GM21786 (cell line): ENCODE measurements around the gene BACE2.

Source experiments
- ATAC-seq: cut with Tn5 transposase; IDR thresholded peaks from one replicate; pipeline ENCODE4 v1.9.1; 2021; ENCODE audit not compliant: unreplicated experiment

Gene BACE2

DNA sequence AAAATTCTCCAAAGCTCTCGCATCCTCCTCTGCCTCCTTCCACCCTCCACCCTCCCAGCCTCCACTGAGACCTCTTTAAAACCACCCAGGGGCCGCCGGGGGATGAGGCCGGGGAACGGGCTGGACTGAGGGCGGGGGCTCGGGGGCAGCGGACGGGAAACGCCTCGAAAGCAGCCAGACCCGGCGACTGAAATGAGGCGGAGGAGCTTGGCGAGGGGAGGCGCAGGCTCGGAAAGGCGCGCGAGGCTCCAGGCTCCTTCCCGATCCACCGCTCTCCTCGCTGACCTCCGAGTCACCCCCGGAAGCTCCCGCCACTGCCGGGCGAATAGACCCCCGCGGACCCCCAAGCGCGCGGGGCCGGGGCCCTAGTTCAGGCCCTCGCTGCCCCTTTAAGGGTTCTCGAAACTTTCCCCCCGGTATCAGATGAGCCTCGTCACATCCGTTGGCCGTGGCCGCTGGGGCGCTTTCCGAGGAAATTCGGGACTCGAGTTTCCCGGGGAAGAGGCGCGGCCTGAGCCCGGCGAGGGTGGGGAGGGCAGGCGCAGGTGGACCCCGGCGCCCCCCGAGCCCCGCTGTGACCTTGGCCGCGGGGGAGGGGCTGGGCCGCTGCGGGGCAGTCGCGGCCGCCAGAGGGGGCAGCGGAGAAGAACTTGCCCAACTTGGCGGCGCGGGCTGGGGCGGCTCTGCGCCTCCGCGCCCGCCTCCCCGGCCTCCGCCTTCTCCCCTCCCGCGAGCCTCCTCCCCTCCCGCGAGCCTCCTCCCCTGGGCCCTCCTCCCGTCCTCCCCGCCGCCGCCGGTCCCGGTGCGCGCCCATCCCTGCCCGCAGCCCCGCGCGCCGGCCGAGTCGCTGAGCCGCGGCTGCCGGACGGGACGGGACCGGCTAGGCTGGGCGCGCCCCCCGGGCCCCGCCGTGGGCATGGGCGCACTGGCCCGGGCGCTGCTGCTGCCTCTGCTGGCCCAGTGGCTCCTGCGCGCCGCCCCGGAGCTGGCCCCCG, at the start of gene BACE2:
TSS of gene BACE2 (plus strand) at position 813 of the 995 bp plus-strand sequence. CDS start at position 917, 104 bp downstream.
- peak; percentile 67 for ATAC-seq

DNA sequence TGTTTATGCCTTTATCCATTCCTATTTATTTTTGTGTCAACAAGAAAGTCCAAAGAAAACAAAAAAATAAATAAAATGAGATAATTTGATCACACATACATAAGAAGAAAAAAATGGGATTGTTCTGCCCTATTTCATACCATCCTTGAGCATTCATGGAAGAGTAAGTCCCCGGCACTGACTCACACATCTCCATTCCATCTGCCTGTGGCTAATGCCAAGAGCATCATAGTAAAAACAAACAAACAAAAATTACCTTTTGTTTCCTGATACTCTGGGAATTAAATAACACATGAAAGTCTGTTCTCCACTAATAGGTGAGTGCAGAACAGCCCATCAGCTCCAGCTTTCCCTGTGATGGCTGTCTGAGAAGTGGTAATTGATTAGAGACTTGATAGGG, 48.1 kb upstream of the BACE2 start:
- ATAC-seq = no peak

DNA sequence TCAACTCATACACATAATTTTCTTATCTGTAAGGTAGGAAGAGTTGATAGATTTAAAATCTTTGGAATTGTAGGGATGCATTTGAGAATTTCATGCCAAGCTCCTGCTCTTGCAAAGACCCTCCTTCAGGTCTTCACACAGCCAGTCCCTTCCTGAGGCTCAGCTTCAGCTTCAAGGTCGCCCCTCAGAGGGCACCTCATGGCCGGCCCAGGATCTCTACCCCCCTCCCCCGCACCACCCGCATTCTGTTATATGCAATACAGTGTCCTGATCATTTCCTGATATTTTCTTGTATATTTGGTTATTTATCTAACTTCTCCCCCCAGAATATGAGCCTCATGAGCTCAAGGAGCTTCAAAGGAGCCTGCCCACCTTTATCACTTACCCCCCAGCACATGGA, 47.0 kb upstream of the BACE2 start:
- no peak for ATAC-seq

DNA sequence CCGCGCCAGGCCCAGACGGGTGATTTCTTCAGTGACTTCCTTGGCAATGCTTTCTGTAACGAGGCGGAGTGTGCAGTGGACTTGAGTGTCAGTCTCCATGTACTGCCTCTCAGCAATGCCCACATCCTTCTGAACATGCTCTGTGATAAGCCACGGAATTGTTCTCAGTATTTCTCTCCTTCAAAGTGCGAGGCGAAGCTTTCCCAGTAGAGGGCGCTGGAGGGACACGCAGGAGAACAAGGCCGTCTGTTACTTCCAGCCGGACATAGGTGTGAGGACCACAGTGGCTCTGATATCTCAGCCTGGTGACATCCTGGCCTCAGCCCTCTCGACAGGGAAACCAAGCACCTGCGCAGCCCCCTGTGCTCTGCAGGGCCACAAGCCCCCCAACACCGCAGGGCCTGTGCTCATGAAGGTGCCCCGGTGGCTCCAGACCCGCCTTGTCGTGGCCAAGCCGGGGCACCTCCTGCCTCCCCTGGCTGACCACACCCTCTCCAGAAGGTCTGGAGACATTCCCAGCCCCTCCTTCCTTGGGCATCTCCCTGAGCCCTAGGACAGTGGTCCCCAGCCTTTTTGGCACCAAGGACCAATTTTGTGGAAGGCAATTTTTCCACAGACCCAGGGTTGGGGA, 46.1 kb upstream of the BACE2 start:
- ATAC-seq = no peak

DNA sequence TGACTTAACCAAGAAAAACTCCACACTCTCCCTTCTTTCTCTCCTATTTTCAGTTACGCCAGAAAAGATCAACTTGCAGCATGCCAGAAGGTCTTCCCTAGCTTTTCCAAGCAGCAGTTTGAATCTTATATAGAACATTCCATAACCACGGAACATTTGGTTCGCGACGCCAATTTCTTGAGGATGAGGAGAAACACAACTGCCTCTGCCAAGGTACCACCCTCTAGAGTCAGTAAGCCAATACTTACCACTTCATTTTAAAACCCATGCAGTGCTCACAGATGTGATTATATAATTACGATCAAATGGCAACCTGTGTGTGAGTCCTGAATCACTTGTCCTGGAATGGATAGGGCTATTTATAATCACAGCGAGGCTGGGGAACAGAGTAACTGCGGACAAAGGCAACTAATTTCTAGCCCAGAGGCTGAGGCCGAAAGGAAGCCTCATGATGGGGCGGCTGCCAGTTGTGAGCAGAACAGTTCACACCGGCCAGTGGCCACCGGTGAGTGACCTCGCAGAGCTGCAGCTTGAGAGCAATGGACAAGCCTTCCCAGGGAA, 43.2 kb upstream of the BACE2 start:
- no peak for ATAC-seq

DNA sequence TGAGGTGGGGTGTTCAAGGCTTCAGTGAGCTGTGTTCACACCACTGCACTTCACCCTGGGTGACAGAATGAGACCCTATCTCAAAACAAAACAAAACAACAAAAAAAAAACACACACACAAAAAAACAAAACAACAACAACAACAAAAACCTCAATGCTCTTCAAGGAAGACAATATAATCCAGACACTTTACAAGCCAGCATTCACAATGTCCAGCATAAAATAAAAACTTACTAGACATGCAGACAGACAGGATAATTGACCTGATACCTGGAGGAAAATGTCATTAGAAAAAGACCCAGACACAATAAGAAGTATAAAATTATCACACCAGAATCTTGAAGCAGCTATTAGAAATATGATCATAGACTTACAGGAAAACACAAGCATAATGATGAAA, 39.0 kb upstream of the BACE2 start:
- ATAC-seq = no peak

DNA sequence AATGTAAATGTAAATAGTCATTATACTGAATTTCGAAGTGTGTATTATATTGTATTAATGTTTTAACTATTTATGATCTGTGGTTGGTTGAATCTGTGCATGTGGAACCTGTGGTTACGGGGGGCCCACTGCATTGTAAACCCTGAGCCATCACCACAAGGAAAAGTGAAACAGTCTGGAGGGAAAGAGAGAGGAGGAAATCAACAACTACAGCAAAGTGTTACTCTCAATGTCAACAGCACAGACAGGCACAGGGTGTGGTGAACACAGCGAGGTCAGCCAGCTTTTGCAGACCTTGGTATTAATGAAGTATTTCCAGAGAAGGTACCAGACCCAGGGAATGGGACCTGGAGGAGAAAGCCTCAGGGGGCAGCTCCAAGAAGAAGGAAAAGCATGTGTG, 37.1 kb upstream of the BACE2 start:
- no peak for ATAC-seq

DNA sequence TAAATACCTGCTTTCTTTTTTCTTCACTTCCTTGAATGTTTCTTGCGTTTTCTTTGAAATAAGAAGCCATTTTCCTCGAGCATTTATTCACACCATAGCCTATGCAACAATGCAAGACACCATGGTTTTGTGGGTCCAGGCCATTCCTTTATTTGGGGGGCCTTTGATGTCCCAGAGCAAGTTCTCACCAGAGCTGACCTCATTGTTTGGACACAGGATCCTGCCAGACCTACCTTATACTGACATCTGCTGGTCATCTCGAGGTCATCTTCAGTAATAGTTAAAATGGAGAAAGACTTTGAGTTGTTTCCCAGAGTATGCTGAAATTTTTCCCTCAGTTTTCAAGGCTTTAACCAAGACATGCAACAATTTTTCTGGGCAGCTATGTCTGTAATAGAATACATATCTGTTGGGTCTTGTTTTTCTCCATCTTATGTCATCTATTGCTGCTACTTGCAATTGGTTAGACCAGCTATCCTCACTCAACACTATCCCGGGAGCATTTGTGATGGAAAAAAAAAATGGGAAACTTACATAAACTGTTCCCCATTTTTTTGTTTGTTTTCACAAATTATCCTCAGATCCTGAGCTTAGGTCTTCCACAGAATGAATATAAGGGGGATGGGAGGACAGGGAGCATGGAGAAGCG, 34.0 kb upstream of the BACE2 start:
- ATAC-seq = no peak

DNA sequence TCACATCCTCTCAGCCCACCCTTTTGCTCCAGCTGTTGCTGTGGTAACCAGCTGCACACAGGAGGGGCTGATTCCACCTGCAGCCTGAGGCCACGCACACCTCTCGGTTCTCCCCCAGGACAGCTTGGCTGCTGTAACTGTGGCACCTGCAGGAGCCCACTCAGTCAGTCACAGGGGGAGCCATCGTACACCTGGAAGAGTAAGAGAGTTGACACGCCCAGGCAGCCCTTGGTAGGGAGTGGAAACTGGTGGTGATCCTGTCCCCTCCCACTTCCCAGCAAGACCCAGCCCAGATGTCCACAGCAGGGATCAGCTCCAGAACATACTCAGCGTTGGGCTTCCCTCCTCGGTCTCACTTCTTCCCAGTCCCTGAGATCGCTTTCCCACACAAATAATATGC, 32.2 kb upstream of the BACE2 start:
- no peak for ATAC-seq

DNA sequence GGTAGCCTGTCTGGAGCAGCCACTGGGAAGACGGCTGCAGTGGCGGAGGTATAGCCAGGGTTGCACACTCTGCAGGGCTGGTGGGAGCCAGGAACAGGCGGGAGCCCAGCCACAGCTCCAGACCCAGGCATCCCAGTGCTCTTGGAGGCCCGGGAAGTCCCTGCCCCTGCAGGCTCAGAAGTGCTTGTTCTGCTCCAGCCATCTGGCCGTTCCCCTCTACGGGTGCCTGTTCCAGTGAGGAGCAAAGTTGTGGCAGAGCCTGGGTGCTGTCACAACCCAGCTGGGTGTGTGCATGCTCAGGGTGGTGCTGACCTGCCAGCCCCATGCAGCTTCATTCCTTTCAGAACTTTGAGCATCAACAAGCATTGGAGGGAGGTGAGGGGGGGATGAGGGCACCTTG, 31.7 kb upstream of the BACE2 start:
- ATAC-seq = no peak

DNA sequence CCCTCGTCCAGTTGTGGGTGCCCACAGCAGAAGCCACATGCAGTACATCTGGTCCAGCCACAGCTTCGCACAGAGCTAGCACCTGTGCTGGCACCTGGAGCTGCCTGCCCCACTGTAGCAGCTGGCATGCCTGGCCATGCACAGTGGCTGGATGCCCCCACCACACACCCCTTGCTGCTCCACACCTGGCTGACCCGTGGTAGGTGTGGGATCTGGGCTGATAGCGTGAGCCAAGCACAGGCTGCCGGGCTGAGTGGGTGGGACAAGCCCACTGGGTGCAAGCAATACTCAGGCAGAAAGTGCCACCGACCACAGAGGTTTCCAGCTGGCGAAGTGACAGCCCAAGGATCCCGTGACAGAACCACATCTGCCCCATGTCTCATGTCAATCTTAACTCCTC, 30.6 kb upstream of the BACE2 start:
- no peak for ATAC-seq

DNA sequence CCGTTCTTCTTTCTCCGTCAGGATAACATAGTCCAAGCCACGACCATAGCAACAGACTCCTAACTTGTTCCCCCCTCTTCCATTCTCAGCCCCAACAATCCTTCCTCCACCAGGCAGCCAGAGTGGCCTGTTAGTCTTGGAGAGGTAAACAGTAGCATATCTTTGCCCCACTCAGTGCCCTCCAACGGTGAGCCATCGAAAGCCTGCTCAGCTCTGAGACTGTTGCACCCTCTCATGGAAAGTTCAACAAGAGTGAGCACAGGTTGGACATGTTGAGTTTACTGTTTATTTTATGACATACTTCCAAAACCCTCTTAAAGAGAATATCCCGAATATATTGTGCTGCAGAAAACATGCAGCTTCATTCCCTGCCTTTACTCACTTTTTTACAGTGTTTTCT, 30.1 kb upstream of the BACE2 start:
- no peak for ATAC-seq

DNA sequence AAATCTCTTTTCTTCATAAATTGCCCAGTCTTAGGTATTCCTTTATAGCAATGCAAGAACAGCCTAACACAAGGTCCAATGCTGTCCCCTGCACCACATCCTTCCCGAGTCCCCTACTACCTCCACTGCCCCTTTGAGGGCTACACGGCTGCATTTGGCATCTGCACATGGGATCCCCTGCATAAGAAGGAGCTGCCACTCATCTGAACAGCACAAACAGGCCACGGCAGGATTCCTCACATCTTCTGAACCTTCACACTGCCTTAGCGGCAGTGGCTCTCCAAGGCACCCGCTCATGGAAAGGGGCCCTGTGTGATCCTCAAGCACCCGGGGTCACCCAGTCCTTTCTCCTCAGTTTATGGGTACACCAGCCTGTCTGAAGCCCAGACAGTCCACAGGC, 29.2 kb upstream of the BACE2 start:
- no peak for ATAC-seq

DNA sequence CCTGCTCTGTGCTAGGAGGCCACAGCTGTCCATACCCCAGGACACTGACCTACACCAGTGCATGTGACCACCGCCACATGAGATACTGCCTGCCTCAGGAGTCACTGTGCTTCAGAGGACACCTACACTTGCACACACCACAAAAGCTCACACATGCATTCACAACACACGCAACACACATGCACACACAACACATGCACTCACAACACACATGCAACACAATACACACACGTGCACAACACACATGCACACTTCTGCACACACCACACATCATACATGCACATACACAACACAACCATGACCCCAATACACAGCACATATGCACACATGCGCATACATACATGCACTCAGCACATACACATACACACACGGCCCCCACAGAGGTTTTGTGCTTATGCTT, 28.7 kb upstream of the BACE2 start:
- no peak for ATAC-seq

DNA sequence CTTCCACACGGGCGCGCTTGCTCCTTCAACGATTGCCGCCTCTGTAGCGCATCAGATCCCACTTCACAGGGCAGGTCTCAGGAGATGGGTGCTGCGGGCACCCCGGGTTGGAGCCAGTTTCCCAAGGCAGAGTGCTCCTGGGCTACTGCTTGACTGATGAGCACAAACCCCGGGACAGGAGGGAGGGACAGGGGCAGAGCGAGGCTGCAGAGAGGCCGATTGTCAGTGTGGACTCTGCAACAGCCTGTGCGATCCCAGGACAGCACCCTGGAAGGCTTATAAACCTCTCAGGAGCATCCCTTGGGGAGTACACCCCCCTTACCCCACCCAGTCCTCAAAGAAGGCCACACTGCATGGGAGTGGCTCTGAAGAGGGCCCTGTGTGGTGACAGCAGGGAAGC, 28.0 kb upstream of the BACE2 start:
- no peak for ATAC-seq

DNA sequence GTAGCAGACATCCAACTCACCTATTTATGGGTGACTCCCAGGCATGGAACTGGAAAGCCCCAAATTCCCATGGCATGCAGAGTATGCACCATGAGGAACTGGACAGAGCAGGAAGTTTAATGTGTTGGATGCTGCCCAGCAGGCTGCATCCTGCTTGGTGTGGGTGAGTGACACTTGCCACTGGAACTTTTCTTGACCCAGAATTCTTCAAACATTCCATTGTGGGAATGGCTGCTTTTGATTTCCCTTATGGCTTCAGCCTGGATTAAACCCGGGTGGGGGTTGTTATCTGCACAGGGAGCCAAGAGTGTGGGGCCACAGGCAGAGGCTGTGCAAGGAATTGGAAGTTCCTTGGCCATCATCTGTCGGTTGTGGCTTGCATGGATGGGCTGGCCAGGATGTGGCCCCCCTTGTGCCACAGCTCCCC, 26.9 kb upstream of the BACE2 start:
- ATAC-seq = no peak

DNA sequence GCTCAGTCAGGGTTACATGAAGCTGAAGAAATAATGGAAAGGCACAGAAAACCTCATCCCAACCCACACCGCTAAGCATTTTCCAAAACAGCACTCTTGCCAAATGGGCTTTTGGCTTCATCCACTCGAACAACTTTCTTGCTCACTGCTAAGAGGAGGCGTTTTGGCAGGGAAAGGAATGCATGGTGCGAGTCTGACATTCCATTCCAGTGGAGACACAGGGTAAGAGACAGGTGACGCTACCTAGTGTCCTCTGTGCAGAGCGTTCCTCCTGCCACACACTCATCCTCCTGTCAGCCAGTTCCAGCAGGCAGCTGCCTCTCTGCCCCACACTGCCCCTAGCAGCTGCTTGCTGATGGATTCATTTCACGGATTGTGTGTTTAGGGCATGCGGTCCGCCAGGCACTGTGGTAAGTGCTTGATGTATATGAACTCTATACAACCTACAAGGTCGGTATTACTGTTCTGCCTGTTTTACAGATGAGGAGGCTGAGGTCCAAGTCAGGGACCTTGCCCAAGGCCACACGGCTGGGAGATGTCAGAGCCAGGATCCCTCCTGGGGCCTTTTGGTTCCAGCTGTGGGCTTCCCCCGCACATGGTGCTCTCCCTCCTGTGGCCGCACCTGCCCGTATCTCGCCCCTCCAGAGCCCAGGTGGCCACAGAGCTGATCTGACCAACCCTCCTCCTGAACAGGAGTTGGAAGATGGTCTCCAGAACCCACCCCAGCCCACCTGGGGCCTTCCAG, 25.7 kb upstream of the BACE2 start:
- no peak for ATAC-seq

DNA sequence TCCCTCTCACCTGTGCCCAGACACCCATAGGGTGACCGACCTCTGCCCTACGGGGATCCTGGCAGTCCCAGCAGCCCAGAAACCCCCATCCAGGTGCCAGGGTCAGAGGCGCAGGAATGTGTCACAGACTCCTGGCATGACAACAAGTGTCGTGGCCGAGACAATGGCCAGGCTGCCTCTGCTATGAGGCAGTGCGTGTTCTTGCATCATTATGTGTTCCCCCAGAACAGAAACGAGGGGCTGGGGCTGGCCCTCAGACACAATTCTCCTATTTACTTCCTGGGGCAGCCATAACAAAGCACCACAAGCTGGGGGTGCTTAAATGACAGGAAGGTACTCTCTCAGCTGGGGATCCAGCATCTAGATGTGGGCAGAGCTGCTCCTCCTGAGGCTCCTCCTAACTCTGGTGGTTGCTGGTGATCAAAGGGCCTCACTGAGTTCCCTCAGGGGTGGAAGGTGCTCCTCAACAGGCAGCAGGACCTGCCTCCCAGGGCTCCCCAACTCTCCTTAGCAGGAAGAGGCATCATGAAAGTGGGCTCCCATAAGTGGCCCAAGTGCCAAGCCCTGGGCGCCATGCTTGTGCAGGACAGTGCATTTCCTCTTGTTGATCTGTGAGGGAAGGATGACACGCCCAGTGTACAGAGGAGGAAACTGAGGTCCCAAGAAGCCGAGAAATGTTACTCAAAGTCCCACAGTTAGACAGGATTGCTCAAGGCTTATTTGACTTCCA, 24.2 kb upstream of the BACE2 start:
- no peak for ATAC-seq

DNA sequence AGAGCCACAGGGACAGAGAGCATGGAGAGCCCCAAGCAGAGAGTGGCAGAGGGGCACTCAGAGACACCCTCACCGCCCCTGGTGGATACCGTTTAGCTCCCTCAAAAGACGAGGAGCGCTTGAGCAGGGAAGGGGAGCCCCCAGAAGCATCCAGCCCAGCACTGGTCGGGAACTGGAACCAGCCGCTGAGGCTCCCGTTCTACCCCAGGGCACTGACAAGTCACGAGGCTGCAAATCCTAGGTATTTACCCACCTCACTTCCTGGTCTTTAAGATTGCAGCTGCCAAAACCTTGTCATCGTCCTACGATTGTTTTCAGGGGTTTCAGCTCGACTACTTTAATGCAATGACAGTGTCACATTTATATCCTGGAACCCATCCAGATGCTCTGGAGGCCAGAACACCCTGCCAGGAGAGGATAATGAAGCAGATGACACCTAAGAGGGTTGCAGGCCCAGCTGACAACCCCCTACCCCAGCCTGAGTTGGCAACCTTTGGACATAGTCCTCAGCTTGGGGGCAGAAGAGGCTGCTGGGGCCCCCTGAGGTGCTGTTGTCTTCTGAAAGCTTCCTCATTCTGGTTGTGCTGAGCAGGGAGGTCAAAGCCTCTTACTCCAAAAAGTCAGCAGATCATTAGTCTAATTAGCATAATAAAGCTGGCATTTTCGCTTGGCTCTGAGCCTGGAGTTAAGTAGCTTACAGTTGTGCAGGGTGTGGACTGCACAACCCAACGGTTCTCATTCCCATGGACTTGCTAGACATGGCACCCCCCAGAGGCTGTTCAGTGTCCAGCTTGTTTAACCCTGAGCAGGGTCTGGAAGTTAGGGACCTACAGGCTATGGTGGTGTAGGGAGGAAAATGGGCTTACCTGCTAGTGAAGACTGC, 20.6 kb upstream of the BACE2 start:
- ATAC-seq = no peak
